ENCODE results near the gene FAM118B.

The FAM118B gene

GRCh38 chr11:126311401-126312291 lies 100.1 kb downstream of the FAM118B start:
- DNase-seq (ENCODE audit: low read depth), result peak; percentile 46

All from amniotic epithelial cell (primary cell).